PC-3 (cell line): Measurements from ENCODE around the gene NKD2. TPM values are rescaled to one million over a fixed set of nuclear protein-coding genes. Genes with fewer than 3 reads are reported as not detected.
A peak's percentile ranks its signal among the peaks of the same experiment; 100 is the strongest.

Experiments used
- ATAC-seq: fragments of 200-7000 bp; cut with Tn5 transposase; 2 replicates; pipeline ENCODE4 v1.9.1; 2020; ENCODE audit warnings: mild to moderate bottlenecking, moderate library complexity
- BruUV-seq: library from RNA; stranded (reverse); fragments of 400-500 nt; replicated peaks from 2 replicates; lab custom pipeline; 2021; lab: Mats Ljungman, UMichigan
- CTCF ChIA-PET: fragments of 300-600 bp; sonication (Branson Sonifier 250); formaldehyde crosslinking; loops from one replicate; lab custom pipeline; 2022; ENCODE audit warnings: antibody characterized with exemption; lab: Charles Lee
- POLR2A ChIA-PET: fragments of 300-600 bp; sonication (Branson Sonifier 250); formaldehyde crosslinking; loops from one replicate; lab custom pipeline; 2022; ENCODE audit warnings: antibody characterized with exemption; ENCODE audit not compliant: unreplicated experiment; lab: Charles Lee
- DNase-seq: peaks from one replicate; pipeline ENCODE4 v3.0.0-alpha.2; 2015
- H2AFZ ChIP-seq: fragments of 300-600 bp; sonication (generic); 2 replicates; pipeline ENCODE4 v1.6.0; 2016; ENCODE audit warnings: antibody characterized with exemption, low read length
- H3F3A ChIP-seq: fragments of 300-600 bp; sonication (generic); one replicate; pipeline ENCODE4 v1.6.0; 2017; ENCODE audit warnings: antibody characterized with exemption, low read length, control low read depth, mild to moderate bottlenecking; ENCODE audit not compliant: unreplicated experiment
- H3K27ac ChIP-seq: fragments of 300-600 bp; sonication (generic); 2 replicates; pipeline ENCODE4 v1.5.1; 2016; ENCODE audit warnings: mild to moderate bottlenecking, low read length
- H3K27me3 ChIP-seq: fragments of 300-600 bp; sonication (generic); 2 replicates; pipeline ENCODE4 v1.6.1; 2016; ENCODE audit warnings: low read length, mixed read lengths
- H3K36me3 ChIP-seq: fragments of 300-600 bp; sonication (generic); 2 replicates; pipeline ENCODE4 v1.6.1; 2016; ENCODE audit warnings: low read depth, mixed run types, low read length, mixed read lengths
- H3K4me1 ChIP-seq: fragments of 300-600 bp; sonication (generic); 2 replicates; pipeline ENCODE4 v1.5.1; 2016; ENCODE audit warnings: low read length; ENCODE audit not compliant: insufficient read depth
- H3K4me2 ChIP-seq: fragments of 300-600 bp; sonication (generic); 2 replicates; pipeline ENCODE4 v1.6.0; 2016; ENCODE audit warnings: low read length
- H3K4me3 ChIP-seq: fragments of 300-600 bp; sonication (generic); 2 replicates; pipeline ENCODE4 v1.5.1; 2016; ENCODE audit warnings: mild to moderate bottlenecking, low read length, mixed read lengths
- H3K79me2 ChIP-seq: fragments of 300-600 bp; sonication (generic); 2 replicates; pipeline ENCODE4 v1.6.1; 2017; ENCODE audit warnings: low read length, mixed read lengths
- H3K9ac ChIP-seq: fragments of 300-600 bp; sonication (generic); 2 replicates; pipeline ENCODE4 v1.6.0; 2016; ENCODE audit warnings: mild to moderate bottlenecking, low read length
- H3K9me2 ChIP-seq: fragments of 300-600 bp; sonication (generic); replicated peaks from 2 replicates; pipeline ENCODE4 v1.6.1; 2016; ENCODE audit warnings: mixed run types, low read length, mixed read lengths
- H3K9me3 ChIP-seq: fragments of 300-600 bp; sonication (generic); 2 replicates; pipeline ENCODE4 v1.6.1; 2016; ENCODE audit warnings: low read length, mixed read lengths
- H4K20me1 ChIP-seq: fragments of 300-600 bp; sonication (generic); 2 replicates; pipeline ENCODE4 v1.6.1; 2016; ENCODE audit warnings: low read length, mixed read lengths
- EZH2 ChIP-seq: fragments of 300-600 bp; sonication (generic); IDR thresholded peaks from one replicate; pipeline ENCODE4 v1.6.1; 2017; ENCODE audit warnings: antibody characterized with exemption, mild to moderate bottlenecking, low read length; ENCODE audit not compliant: unreplicated experiment
- EZH2phosphoT487 ChIP-seq: fragments of 300-600 bp; sonication (generic); IDR thresholded peaks from 2 replicates; pipeline ENCODE4 v1.6.1; 2018; ENCODE audit warnings: mild to moderate bottlenecking, antibody characterized with exemption, low read length, borderline replicate concordance
- intact Hi-C: fragments of 100-400 bp; cut with micrococcal nuclease; formaldehyde crosslinking; loops from 2 replicates; pipeline ENCODE4 v1.9.0; 2023
- total RNA-seq: library from RNA; depleted of rRNA; stranded (reverse); fragments of >200 nt; gene quantifications from 2 replicates; pipeline ENCODE4 v1.2.3, GENCODE V29; 2014
- TF ChIP-seq, protein P1 (sequence below): fragments of 300-600 bp; sonication (generic); conservative IDR thresholded peaks from 2 replicates; pipeline ENCODE4 v1.5.1; 2017; ENCODE audit warnings: antibody characterized with exemption, low read depth, mild to moderate bottlenecking, low read length

NKD2 gene
- total RNA-seq, 1 experiment from 2014 or later, result 1.6 TPM

DNA sequence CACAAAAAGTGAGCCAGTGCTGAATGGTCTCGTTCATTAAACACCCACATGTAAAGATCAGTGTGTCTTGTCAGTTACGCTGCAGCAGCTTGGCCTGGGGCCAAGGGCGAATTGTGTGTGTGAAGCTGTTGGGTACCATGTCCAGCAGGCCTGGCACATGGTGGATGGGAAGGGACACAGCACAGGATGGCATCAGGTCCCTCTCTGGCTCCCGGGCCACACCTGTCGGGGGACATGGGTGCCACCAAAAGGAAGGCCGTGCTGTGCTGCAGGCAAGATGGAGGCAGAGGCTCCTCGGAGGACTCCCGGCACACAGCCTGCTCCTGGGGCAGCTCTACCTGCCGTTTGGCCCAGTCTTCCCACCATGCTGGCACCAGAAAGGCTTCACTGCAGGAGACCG lies 32.0 kb downstream of the NKD2 start:
- no TSS peak for BruUV-seq
- Histone ChIP-seq H4K20me1 (no peaks in the 10 kb centered on the region), H3K27me3 (no peaks in the 10 kb centered on the region), H3F3A (no peaks in the 10 kb centered on the region), H2AFZ (no peak overlapping the region), H3K36me3 (no peaks in the 10 kb centered on the region), H3K4me1 (no peaks in the 10 kb centered on the region), H3K9ac (no peak overlapping the region), H3K9me2 (no peaks in the 10 kb centered on the region), H3K27ac (no peak overlapping the region), H3K9me3 (no peaks in the 10 kb centered on the region), H3K4me3 (no peak overlapping the region), H3K4me2 (no peak overlapping the region), H3K79me2 (no peaks in the 10 kb centered on the region)
- ATAC-seq (no peak), DNase-seq (no peak)
- CTCF ChIA-PET, result no interaction called here
- POLR2A ChIA-PET, result no interaction called here
- TF ChIP-seq, protein P1, sequence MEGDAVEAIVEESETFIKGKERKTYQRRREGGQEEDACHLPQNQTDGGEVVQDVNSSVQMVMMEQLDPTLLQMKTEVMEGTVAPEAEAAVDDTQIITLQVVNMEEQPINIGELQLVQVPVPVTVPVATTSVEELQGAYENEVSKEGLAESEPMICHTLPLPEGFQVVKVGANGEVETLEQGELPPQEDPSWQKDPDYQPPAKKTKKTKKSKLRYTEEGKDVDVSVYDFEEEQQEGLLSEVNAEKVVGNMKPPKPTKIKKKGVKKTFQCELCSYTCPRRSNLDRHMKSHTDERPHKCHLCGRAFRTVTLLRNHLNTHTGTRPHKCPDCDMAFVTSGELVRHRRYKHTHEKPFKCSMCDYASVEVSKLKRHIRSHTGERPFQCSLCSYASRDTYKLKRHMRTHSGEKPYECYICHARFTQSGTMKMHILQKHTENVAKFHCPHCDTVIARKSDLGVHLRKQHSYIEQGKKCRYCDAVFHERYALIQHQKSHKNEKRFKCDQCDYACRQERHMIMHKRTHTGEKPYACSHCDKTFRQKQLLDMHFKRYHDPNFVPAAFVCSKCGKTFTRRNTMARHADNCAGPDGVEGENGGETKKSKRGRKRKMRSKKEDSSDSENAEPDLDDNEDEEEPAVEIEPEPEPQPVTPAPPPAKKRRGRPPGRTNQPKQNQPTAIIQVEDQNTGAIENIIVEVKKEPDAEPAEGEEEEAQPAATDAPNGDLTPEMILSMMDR, result no peak
- TF ChIP-seq EZH2phosphoT487 (no peak), EZH2 (no peak)
- intact Hi-C loops, result no loop called here

DNA sequence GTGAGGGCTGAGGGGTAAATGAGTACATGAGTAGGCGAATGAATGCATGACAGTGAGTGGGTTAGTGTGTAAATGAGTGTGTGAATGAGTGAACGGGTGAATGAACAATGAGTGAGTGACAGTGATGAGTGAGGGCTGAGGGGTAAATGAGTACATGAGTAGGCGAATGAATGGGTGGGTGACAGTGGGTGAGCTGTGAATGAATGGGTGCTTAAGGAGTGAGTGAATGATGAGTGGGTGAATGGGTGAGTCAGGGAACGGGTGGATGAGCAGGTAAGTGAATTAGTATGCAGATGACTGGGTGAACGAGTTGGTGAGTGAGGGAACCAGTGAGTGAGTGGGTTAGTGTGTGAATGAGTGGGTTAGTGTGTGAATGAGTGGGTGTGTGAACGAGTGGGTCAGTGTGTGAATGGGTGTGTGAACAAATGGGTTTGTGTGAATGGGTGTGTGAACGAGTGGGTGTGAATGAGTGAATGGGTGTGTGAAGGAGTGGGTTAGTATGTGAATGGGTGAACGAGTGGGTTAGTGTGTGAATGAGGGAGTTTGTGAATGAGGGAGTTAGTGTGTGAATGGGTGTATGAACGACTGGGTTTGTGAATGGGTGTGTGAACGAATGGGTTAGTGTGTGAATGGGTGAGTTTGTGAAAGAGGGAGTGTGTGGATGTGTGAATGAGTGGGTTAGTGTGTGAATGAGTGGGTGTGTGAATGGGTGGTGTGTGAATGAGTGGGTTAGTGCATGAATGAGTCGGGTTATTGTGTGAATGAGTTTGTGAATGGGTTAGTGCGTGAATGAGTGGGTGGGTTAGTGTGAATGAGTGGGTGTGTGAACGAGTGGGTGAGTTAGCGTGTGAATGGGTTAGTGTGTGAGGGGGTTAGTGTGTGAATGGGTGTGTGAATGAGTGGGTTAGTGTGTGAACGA lies 32.9 kb downstream of the NKD2 start:
- Histone ChIP-seq H3K9ac (no peak overlapping the region), H3F3A (no peaks in the 10 kb centered on the region), H4K20me1 (no peaks in the 10 kb centered on the region), H3K4me1 (no peaks in the 10 kb centered on the region), H3K27me3 (no peaks in the 10 kb centered on the region), H3K27ac (no peak overlapping the region), H3K79me2 (no peaks in the 10 kb centered on the region), H3K4me3 (no peak overlapping the region), H3K4me2 (no peak overlapping the region), H2AFZ (no peak overlapping the region), H3K9me3 (no peaks in the 10 kb centered on the region), H3K9me2 (no peaks in the 10 kb centered on the region), H3K36me3 (no peaks in the 10 kb centered on the region)
- intact Hi-C loops, result no loop called here
- CTCF ChIA-PET, result no interaction called here
- DNase-seq, result peak; percentile 53
- ATAC-seq, result no peak; the same call in 1 of the 2 replicates
- POLR2A ChIA-PET, result no interaction called here
- TF ChIP-seq EZH2phosphoT487 (no peak), EZH2 (no peak)
- TF ChIP-seq, protein P1, result no peak
- BruUV-seq, result no TSS peak

DNA sequence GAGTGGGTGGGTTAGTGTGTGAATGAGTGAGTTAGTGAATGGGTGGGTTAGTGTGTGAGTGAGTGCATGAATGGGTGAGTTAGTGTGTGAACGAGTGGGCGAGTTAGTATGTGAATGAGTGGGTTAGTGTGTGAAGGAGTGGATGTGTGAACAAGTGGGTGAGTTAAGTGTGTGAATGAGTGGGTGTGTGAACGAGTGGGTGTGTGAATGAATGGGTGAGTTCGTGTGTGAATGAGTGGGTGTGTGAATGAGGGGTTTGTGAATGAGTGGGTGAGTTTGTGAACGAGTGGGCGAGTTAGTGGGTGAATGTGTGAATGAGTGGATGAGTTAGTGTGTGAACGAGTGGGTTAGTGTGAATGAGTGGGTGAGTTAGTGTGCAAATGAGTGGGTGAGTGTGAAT lies 34.0 kb downstream of the NKD2 start:
- Histone ChIP-seq H3F3A (no peaks in the 10 kb centered on the region), H3K79me2 (no peaks in the 10 kb centered on the region), H3K9ac (no peak overlapping the region), H3K27ac (no peak overlapping the region), H3K4me2 (no peak overlapping the region), H3K36me3 (no peaks in the 10 kb centered on the region), H3K4me3 (no peak overlapping the region), H2AFZ (no peak overlapping the region), H3K27me3 (no peaks in the 10 kb centered on the region), H4K20me1 (no peaks in the 10 kb centered on the region), H3K4me1 (no peaks in the 10 kb centered on the region), H3K9me2 (no peaks in the 10 kb centered on the region), H3K9me3 (no peaks in the 10 kb centered on the region)
- intact Hi-C loops, result no loop called here
- CTCF ChIA-PET, result no interaction called here
- TF ChIP-seq EZH2phosphoT487, result no peak
- no peak for TF ChIP-seq EZH2
- TF ChIP-seq, protein P1, result no peak
- no peak for DNase-seq
- ATAC-seq, result no peak
- POLR2A ChIA-PET, result no interaction called here
- no TSS peak for BruUV-seq
